ENCODE results near the gene ONECUT1.

The ONECUT1 gene

DNA sequence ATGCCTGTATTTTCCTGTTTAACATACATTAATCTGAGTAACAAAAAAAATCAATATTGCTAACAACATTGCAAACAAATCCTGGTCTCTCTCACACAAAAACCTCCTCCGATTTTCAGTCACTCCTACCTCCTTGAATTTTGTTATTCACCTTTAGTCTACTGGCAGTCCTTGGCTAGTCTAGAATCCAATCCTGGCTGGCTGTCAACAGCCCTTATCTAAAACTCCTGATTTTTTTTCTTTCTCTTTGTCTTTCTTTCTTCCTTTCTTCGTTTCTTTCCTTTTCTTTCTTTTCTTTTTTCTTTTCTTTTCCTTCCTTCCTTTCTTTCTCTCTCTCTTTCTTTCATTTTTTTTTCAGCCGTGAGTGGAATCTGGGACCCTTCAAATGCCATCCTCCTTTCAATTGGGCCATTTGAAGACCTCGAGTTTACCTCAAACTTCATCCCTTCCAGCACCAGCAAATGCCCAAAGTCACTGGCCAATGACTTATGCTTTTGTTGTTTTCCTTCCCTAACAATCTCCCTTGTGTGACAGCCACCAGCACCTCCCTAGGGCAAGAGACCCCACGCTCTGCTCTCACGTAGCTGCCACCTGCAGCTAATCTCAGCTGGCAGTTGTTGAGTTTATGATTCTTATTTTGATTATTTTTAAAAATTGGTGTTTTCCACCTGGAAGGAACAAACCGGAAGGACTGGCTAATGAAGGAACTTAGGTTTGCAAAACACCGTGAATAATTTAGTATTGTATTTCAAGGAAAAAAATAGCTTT, 6.8 kb upstream of the ONECUT1 start:
- DNase-seq = no peak

DNA sequence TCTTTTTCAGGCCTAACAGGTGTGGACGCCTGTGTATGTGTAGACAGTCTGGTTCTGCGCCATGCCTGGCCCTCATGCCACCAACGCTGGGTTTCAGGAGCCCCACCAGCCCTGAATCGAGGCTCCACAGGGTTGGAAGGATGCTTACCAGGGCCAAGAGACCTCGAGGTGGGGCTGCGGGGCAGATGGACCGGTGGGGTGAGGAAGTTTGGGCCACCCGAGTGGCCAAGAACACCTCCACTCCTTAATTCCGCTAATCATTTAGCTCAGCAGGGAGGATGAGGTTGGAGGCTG, 6.0 kb upstream of the ONECUT1 start:
- no peak for DNase-seq

DNA sequence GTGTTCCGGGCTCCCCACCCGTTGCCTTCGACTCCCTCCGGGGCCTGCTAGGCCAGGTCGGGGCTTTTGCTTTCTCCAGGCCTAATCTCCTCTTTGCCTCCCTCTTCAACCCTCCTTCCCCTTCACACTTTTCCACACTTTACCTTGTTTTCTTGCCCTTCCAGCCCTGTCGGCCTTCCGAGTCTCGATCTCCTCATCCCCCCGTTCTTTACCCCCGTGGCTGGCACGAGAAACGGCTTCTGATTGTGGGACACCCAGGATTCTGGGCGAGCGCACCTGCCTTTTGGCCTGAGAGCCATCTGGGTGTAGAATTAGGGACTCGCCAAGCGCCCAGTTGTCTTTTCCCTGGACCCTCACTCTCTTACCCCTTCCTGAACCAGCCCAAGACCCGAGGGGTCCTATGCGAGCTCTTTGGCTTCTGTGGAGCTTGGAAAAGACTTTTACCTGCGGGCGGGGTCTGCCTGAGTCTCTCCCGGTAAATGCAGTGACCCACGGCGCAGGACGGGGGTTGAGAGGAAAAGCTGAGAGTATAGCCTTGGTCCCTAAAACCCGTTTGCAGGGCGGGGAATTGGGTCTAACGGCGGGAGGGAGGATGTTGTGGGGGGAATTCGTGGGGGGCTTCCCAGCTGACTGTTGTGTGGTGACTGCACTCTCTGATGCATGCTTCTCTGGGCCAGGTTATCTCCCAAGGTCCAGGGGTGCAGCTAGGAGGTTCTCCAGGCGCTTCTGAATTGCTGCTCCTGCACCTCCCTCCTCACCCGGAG, 5.5 kb upstream of the ONECUT1 start:
- DNase-seq = no peak

DNA sequence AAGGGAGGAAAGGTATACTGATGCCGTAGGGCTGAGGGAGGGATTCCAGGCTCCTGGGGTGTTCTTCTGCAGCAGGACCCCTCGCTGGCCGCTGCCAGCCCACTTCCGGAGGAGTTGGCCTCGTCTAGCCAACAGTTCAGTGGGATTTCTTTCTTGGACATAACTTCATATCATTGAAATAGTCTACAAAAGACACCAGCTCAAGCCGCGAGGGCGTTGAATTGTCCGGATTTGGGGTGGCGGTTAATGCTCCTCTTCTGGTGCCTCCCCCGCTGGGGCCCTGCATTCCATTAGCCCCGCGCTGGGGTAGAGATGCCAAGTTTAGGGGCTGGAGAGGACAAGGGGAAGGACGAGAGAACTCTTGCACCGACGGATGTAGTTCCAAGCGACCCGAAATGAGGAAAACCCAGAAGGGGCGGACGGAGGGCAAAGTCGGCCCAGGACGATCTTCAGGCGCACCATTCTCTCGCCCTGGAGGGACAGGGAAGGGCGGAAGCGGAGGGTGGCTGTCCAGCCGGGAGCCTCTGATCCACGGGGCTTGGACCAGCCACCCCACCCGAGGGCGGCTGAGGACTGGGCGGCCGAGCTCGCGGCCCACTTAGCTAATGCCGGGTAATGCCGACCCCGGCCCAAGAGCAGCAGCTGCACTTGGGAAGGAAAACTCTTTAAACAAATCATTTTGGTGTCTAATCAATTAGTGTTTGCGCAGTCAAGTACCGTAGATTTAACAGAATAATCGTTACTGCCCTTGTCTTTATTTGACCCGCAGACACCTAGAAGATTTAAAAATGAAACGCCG, 4.7 kb upstream of the ONECUT1 start:
- DNase-seq = no peak

DNA sequence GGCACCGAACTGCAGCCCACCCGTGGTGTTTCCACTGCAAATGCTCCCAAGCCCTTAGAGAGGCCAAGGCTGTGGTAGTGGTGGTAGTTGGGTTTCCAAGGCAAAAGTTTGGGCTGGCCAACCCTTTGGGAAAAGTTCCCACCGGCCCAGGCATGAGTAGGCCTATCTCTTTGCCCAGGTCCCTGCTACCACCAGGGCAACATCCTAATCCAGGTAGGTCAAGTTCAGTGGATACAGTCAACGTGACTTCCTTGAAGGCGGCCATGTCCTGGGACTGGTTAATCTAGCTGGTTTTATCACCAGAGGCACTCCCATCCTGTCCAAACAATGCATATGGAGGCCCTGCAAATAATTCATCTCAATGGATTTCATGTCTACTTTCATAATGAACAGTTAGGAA, 1.6 kb upstream of the ONECUT1 start:
- DNase-seq = no peak

DNA sequence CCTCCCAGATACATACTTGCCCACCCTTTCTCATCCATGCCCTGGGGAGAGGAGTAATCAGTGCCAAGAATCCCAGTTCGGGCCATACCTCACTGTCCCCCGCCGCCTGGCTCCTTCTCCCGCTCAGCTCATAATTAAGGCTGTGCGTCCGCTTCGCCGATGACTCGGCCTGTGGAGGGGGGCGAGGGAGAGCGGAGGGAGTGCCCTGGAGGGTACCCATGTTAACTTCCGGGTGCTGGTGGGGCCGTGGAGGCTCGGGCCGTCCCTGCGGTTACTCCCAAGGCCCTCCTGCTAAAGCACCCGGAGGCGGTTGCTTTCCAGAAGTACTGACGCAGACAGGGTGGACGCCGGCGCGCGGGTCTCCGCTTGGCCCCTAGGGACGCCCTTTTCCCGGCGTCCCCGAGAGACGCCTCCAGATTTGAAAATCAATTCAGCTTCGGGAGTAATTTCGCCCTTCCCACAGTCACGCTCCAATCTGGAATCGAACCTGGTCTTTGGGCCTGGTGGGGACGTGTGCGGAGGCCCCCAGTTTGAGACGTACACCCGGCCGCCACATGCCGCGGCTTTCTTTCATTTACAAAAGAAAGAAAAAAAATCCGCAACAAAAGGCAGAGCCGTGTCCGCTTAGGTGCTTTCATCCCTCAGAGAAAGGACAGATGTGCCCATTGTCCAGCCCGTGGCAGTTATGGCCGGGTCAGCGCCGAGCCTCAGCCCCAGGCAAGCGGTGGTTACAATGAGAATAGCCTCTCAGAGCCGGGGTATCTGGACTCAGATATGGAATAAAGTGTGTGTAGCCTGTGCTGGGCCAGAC, 1.0 kb upstream of the ONECUT1 start:
- no peak for DNase-seq

DNA sequence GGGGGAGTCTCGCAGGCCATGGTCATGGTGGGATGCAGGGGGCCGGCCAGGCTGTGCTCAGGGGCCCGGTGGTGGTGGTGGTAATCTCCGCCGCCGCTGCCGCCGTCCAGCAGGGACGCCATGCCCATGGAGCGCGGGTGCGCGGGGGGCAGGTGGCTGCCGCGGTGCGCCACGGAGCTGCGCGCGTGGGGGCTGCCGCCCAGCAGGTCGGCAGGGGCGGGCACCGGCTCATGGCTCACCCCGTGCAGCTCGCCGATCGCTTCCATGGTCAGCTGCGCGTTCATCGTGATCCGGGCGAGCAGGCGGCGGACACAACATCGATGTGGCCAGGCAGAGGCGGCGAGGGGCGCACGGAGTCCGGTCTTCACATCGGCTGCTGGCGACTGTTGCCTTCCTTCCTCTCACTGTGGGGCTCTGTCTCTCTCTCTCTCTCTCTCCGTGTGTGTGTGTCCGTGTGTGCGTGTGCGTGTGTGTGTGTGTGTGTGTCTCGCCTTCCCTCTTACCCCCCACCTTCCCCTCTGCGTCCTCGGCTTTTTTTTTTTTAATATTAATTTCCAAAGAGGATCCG, 451 bp downstream of the ONECUT1 start:
- DNase-seq = no peak

DNA sequence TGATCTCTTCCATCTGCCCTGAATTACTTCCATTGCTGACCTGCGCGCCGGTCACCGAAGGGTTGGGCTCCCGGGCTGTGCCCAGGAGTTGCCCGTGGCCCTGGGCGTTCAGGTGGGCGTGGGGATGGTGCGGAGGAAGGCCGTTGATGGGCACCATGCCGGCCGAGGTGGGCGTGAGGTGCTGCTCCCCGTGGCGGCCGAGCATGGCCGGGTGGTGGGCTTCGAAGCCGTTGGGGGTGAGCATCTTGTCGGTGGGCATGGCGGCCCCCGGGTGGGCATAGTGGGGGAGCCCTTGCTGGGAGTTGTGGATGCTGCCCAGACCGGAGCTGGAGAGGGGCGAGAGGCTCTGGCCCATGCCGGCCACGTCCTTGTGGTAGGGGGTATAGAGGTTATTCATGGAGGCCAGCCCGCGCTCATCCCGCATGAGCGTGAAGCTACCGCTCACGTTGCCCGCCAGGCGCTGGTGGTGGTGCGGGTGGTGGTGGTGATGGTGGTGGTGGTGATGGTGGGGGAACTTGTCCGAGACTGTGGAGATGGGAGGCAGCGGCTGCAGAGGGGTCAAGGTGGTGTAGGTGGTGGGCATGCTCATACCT, 1.0 kb downstream of the ONECUT1 start:
- DNase-seq = no peak

DNA sequence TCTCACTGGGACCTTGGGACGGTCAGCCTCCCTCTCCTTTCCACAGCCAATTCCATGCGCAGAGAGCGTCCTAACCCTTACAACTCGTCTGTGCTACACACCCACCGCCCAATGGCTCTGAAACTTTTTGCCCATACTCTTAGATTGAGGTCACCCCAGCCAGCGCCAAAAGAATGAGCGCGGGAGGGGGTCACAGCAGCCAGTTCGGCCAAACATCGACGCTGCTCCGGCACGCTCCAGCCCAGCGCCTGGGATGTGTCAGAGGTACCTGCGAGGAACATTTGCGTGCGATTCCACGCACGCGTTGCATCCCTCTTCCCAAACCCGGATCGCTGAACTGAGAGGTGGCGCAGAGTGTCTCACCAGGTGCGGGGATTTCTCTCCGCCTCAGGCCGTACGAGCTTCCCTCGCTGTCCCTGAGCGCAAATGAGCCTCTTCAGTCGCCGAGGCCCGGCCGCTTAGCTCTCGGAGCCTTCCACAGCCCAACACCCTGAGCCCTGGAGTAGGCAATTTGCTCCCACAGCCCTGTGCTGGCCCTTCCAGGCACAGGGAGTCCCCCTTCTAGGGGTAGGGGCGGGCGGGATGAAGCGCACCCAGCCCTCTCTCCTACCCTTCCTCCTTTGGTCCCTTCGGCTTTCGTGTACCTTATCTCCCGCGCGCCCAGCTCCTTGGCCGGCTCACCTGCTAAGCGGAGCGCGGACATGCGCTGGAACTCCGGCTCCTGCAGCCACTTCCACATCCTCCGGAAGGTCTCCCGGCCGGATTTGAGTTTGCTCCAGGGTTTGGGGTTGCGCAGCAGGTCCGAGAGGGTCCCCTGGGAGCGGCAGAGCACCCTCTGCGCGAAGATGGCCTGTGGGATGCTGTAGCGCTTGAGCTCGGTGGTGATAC, 1.8 kb downstream of the ONECUT1 start:
- DNase-seq = no peak

DNA sequence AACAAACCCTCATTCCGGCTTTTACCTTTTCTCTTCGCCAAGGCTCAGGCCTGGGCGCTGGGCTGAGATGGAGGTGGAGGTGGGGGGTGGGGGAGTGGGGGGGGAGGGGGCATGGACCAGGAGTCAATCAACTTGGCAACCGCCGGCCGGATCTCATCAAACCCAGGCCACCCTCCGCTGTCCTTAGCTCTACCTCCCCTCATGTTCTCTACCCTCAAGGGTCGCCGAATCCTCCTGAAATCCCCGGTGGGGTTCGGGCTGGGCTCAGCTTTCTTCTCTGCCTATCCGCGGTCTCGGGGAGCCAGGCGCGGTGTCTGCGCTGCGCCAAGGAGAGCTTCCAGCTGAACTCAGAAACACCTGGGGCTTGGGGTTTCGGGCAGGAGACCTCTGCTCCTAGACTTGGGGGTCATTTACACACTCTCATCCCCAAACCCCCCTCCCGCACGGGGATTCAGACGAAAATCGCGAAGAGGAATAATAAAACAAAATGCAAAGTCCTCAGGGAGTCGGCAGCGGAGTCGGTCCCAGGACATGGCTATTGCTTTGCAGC, 2.5 kb downstream of the ONECUT1 start:
- no peak for DNase-seq

DNA sequence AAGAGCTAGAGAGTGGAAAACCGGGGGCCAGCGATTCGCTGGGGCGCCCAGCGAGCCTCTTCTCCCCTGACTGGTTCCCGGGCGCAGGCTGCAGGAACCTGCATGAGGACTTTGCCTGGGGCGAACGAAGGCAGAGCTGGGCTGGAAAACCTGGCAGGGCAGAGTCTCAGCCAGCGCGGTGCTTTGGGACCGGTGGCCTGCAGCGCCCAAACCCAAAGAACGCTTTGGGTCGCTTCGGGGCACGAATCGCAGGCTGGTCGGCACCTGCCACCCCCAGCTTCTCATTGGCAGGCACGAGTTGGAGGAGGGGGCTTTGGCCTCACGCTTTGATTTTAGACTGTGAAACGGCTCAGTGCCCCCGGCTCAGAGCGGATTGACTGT, 3.0 kb downstream of the ONECUT1 start:
- DNase-seq = no peak

DNA sequence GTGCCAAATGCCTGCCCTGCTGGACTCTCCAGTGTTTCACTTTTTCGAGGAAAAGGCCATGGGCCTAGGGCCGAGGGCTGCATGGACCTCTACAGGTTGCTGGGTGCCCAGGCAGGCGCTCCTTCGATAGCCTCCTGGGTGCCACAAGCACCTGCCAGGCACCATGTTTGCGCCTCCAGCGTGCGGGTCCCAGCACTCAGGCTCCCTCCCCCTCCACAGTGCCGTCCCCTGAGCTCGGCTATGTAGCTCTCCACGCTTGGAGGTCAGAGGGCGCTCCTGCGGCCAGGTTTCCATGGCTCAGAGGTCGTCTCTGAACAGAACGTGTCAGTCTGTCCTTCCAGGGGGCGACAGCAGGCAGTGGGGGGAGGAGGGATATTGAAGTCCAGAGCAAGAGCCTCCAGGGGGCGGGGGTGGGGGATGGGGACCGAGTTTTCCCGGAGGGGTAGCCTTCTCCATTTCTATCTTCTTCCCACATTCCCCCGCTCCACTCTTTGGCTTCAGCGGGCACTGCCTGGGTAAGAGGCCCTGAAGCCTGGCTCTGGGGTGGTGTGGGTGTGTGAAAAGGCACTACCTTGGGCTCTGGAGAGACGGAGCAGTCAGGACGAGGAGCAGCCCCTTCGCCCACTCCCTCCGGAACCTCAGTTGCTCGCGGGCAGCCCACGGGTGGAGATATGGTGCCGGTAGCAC, 3.6 kb downstream of the ONECUT1 start:
- no peak for DNase-seq

DNA sequence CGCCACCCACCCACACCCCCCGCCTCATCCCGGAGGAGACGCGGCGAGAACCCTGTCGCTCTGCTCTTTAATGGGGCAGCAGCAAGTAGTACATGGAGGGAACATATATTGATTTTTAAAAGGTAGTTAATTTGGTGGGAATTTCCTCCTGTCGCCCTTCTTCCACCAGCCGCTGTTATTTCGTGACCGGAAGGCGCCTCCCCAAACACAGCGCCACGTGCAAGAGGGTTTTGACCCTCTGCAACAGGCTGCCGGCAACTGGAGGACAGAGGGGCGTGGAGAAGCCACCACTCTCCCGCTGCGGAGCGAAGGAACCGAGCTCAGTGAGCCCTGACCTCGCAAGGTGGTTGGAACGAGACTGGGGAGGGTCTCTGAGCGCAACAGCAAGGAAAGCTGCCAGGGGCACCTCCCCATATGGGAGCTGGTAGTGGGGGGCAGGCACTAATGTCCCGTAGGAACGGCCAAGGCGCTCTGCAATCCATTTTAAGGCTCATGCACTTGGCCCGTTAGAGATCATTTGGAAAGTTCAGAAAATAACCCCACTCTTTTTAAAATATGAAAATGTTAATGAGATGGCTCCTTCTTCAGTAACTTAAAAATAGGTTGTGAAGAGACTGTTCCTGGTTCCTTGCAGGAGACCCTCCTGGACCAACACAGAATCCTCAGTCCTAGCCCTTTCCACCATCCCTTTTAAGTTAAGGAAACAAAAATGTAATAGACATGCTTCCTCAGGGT, 4.3 kb downstream of the ONECUT1 start:
- no peak for DNase-seq

DNA sequence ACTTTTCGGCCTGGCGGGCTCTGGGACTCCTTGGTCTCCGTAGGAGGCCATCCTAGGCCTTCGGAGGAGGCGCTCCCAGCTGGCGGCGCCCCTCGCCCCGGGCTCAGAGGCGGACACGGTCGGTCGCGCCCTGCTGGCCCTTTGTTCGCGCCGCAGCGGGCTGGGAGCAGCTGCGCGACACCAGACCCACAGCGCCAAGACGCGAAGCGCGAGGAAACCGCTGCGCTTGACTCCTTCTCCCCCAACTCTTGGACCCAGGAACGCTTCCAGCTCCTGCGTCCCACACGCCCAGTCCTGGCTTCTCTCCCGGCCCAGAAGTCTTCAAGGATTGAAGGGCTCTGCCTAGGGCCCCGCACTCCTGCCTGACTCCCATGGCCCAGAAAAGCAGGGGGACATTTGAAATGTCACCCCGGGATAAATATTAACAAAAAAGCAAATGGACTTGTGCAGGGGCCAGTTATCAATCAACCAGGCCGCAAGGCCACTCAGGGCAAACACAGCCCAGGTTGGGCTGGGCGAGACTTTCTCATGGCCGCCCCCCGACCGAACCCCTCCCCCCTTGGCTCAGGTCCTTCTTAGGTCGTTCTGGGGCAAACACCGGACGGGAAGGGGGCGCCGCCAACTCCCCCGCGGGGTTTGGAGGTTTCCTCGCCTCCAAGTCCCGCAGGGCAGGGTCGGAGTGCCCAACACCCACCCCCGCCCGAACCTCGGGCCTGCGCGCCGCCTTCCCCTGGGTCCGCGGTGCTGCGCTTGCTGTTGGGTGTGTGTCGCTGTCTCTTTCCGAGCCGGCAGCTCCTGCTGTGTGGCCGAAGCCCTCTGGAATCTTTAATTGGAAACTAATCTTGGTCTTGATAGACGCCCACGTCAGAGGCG, 5.1 kb downstream of the ONECUT1 start:
- DNase-seq = no peak

DNA sequence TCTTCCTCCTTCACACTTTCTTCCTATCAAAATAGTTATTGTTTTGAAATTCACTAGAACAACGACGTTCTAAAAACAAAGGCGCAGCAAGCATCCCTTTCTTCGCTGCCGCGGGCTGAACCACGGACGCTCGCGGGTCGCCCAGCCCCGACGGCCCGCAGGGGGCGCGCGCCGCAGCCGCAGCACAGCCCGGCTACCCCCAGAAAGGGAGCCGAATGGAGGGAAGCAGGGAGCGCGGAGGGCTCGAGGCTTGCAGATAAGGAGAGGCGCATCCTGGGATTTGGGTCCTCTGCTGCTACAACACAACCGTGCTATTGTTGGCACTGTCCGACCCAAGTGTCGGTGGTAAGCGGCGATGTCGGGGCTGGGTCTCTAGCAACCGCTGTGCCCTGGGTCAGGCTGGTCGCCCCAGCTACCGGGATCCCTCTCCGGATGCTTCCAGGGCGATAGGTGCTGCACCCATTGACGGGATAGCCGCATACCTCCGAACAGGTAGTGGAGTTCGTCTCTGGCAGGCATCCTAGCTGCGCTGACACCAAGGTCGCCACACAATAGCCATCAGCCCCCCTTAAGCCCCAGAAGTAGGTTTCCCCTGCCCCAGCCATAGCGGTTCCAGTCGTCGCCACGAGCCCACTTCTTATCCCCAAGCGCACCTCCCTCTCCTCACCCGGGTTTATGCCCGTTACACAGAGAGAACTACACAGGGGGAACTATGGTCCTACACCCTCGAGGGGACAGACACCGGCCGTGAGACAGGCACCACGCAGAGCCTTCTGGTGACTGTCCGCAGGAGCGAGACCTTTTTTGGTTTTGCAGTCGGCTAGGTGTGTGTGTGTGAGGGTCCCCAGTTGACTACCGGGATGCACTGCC, 6.0 kb downstream of the ONECUT1 start:
- DNase-seq = peak in 1 of 2 donors; percentile 20

DNA sequence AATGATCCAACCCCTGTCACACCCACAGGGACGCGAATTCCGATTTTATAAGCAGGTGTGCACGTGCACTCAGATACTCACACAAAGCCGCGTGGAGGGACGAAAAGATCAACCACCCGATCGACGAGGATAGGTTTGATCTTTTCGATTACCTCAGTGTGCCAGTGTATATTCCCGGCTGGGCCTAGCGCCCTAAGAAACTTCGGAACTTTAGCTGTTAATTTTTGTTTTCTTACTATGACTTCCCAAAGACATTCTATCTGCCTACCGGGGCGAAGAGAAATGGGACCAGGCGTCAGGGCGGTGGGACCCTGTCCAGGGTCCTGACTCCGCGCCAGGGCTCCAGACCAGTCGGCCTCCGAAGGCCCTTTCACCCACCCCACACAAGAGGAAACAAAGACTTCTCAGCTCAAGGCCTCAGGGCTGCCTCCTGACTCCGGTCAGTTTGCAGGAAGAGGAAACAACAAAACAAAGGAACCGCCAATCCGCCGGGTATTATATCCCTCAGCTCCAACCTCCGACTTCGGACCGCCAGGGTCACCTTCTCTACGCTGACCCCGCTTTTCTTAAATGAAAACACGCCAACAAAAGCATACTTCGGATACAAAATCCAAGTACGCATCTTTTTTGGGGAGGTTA, 6.8 kb downstream of the ONECUT1 start:
- no peak for DNase-seq

DNA sequence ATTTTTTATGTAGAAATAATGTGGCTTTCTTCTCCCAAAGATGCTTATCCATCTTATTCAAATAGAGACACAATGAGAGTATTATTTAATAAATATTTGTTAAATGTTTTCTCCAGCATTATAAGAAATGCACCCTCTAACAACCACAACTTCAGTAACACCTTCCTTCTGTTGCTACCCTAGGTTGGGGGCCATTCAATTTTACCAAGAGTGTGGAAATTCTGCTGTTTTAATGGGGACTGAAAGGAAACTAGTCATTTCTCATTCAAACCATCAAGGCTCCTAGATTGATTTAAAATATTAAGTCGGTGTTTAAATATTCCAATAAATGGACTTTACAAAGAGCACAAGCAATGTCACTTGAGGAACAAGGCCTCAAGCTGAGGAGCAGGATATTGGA, 7.6 kb downstream of the ONECUT1 start:
- no peak for DNase-seq

All from CD4-positive, alpha-beta T cell treated with Interleukin-1 beta for 1 hour (primary cell).